Neuronal stem cell (in vitro differentiated cells): ENCODE results near the gene PCNX2.

ENCODE experiments used
- DNase-seq: peaks from one replicate; pipeline ENCODE4 v3.0.0-alpha.2; 2013; ENCODE audit warnings: low spot score
- H2AFZ ChIP-seq: one replicate; pipeline ENCODE4 v1.6.1; 2013; ENCODE audit warnings: mild to moderate bottlenecking, low read length, inconsistent platforms
- H2AK5ac ChIP-seq: 2 replicates; pipeline ENCODE4 v1.6.1; 2013; ENCODE audit warnings: low read depth, mild to moderate bottlenecking, inconsistent platforms, low read length, moderate library complexity, mixed read lengths
- H2BK120ac ChIP-seq: 2 replicates; pipeline ENCODE4 v1.6.1; 2013; ENCODE audit warnings: low read depth, mild to moderate bottlenecking, inconsistent platforms, low read length, moderate library complexity, mixed read lengths
- H2BK12ac ChIP-seq: one replicate; pipeline ENCODE4 v1.6.1; 2013; ENCODE audit warnings: low read length, inconsistent platforms
- H2BK15ac ChIP-seq: 2 replicates; pipeline ENCODE4 v1.6.1; 2013; ENCODE audit warnings: mild to moderate bottlenecking, low read length, inconsistent platforms, mixed read lengths
- H2BK5ac ChIP-seq: one replicate; pipeline ENCODE4 v1.6.1; 2013; ENCODE audit warnings: inconsistent platforms, mild to moderate bottlenecking, low read length, moderate library complexity
- H3K14ac ChIP-seq: one replicate; pipeline ENCODE4 v1.6.1; 2013; ENCODE audit warnings: low read length, inconsistent platforms
- H3K18ac ChIP-seq: 2 replicates; pipeline ENCODE4 v1.6.1; 2013; ENCODE audit warnings: low read length, inconsistent platforms
- H3K23ac ChIP-seq: 2 replicates; pipeline ENCODE4 v1.6.1; 2013; ENCODE audit warnings: low read depth, mild to moderate bottlenecking, mixed read lengths, low read length, inconsistent platforms; ENCODE audit not compliant: poor library complexity
- H3K27ac ChIP-seq: replicated peaks from 3 replicates; pipeline ENCODE4 v1.5.1; 2013; ENCODE audit warnings: low read length, inconsistent platforms
- H3K27me3 ChIP-seq, 3 experiments: 2 replicates each; pipeline ENCODE4 v1.6.1; 2013; ENCODE audit warnings: low read length in 3 of 3, mild to moderate bottlenecking in 2 of 3, inconsistent platforms in 1 of 3, low read depth in 1 of 3, mixed read lengths in 1 of 3, moderate library complexity in 1 of 3; ENCODE audit not compliant: control insufficient read depth in 3 of 3, insufficient read depth in 3 of 3
- H3K36me3 ChIP-seq, 2 donors: replicated peaks in 1 of 2; 2 replicates each; pipeline ENCODE4 v1.6.1; 2013; ENCODE audit warnings: low read length in 2 of 2; ENCODE audit not compliant: control insufficient read depth in 2 of 2, insufficient read depth in 2 of 2
- H3K4ac ChIP-seq: 2 replicates; pipeline ENCODE4 v1.6.1; 2013; ENCODE audit warnings: inconsistent platforms, mild to moderate bottlenecking, low read length, moderate library complexity
- H3K4me1 ChIP-seq, 2 donors: 1 replicate in 1 of 2; 2 replicates in 1 of 2; pipeline ENCODE4 v1.6.1; 2013; ENCODE audit warnings: low read length in 2 of 2, low read depth in 1 of 2; ENCODE audit not compliant: control insufficient read depth in 2 of 2, insufficient read depth in 1 of 2
- H3K4me2 ChIP-seq: one replicate; pipeline ENCODE4 v1.6.1; 2013; ENCODE audit warnings: mild to moderate bottlenecking, low read length, inconsistent platforms; ENCODE audit not compliant: insufficient read depth, poor library complexity, severe bottlenecking
- H3K4me3 ChIP-seq, 2 donors: 2 replicates each; pipeline ENCODE4 v1.5.1; 2013; ENCODE audit warnings: low read length in 2 of 2, mild to moderate bottlenecking in 2 of 2, inconsistent platforms in 1 of 2, moderate library complexity in 1 of 2
- H3K79me1 ChIP-seq: one replicate; pipeline ENCODE4 v1.6.1; 2013; ENCODE audit warnings: low read depth, mild to moderate bottlenecking, inconsistent platforms, low read length, moderate library complexity
- H3K9ac ChIP-seq: one replicate; pipeline ENCODE4 v1.6.1; 2013; ENCODE audit warnings: mild to moderate bottlenecking, low read depth, low read length, inconsistent platforms; ENCODE audit not compliant: poor library complexity
- H3K9me3 ChIP-seq, 2 donors: replicated peaks in 1 of 2; 2 replicates each; pipeline versions ENCODE3 to v1.6.1; 2013; ENCODE audit warnings: low read length in 2 of 2, mild to moderate bottlenecking in 2 of 2, inconsistent platforms in 1 of 2, low read depth in 1 of 2, mixed read lengths in 1 of 2, moderate library complexity in 1 of 2; ENCODE audit not compliant: control insufficient read depth in 2 of 2, insufficient read depth in 1 of 2
- H4K8ac ChIP-seq: one replicate; pipeline ENCODE4 v1.6.1; 2013; ENCODE audit warnings: low read depth, mild to moderate bottlenecking, inconsistent platforms, low read length, moderate library complexity
- H4K91ac ChIP-seq: one replicate; pipeline ENCODE4 v1.6.1; 2013; ENCODE audit warnings: low read length, low read depth, mild to moderate bottlenecking, inconsistent platforms; ENCODE audit not compliant: poor library complexity
- WGBS, 2 donors: extraction: QIAGEN DNeasy Blood & Tissue Kit; methylation state at CpG; one replicate each; pipeline ENCODE4 v1.1.7; 2013; ENCODE audit warnings: missing lambda C conversion rate in 2 of 2, mixed read lengths in 1 of 2; ENCODE audit not compliant: insufficient read length in 2 of 2, insufficient replicate concordance in 1 of 2; ENCODE audit errors: extremely low coverage in 2 of 2; 5-methylcytosine and 5-hydroxymethylcytosine counted together

The PCNX2 gene

GRCh38 chr1:232973652-232974611 is 321.6 kb downstream of the PCNX2 start:
- H3K79me1 ChIP-seq: peaks cover 1% of the 10 kb centered on the region
- no peaks in the 10 kb centered on the region for H3K27me3 ChIP-seq
- no peak overlapping the region for H3K4ac ChIP-seq
- H3K18ac ChIP-seq: no peak overlapping the region
- no peak overlapping the region for H4K91ac ChIP-seq
- no CpG with 5 or more reads among the region's 2 CpGs for WGBS, 2 donors
- no peak overlapping the region for H3K9ac ChIP-seq
- no peak overlapping the region for H2BK12ac ChIP-seq
- no peak overlapping the region for H2AFZ ChIP-seq
- no peak overlapping the region for H3K23ac ChIP-seq
- DNase-seq: no peak
- H3K36me3 ChIP-seq: peaks cover 32 to 100% of the 10 kb centered on the region in 2 donors
- no peak overlapping the region for H4K8ac ChIP-seq
- H2AK5ac ChIP-seq: no peak overlapping the region
- H2BK15ac ChIP-seq: no peak overlapping the region
- H3K27ac ChIP-seq: no peak overlapping the region
- no peak overlapping the region for H3K4me2 ChIP-seq
- no peak overlapping the region for H2BK120ac ChIP-seq
- H3K4me3 ChIP-seq: no peak overlapping the region
- H3K4me1 ChIP-seq: no peaks in the 10 kb centered on the region
- no peak overlapping the region for H3K14ac ChIP-seq
- peaks cover 4 to 31% of the 10 kb centered on the region in 2 donors for H3K9me3 ChIP-seq
- H2BK5ac ChIP-seq: no peak overlapping the region

- peaks cover 21 to 98% of the 10 kb centered on the region in 2 donors for H3K36me3 ChIP-seq
- H2AFZ ChIP-seq: no peak overlapping the region
- H3K79me1 ChIP-seq: peaks cover 1% of the 10 kb centered on the region
- no peak overlapping the region for H3K9ac ChIP-seq
- no peak overlapping the region for H3K4me3 ChIP-seq
- peaks cover 4 to 31% of the 10 kb centered on the region in 2 donors for H3K9me3 ChIP-seq
- H4K8ac ChIP-seq: no peak overlapping the region
- no peak overlapping the region for H2BK12ac ChIP-seq
- H2BK5ac ChIP-seq: no peak overlapping the region
- no CpG with 5 or more reads among the region's 4 CpGs for WGBS, 2 donors
- H3K4me2 ChIP-seq: no peak overlapping the region
- DNase-seq: no peak
- H2BK15ac ChIP-seq: no peak overlapping the region
- no peak overlapping the region for H3K27ac ChIP-seq
- no peak overlapping the region for H3K23ac ChIP-seq
- no peak overlapping the region for H3K4ac ChIP-seq
- no peak overlapping the region for H3K14ac ChIP-seq
- H3K4me1 ChIP-seq: peaks cover 0 to 2% of the 10 kb centered on the region in 2 donors
- H3K27me3 ChIP-seq: no peaks in the 10 kb centered on the region
- H2BK120ac ChIP-seq: no peak overlapping the region
- no peak overlapping the region for H3K18ac ChIP-seq
- H4K91ac ChIP-seq: no peak overlapping the region
- no peak overlapping the region for H2AK5ac ChIP-seq
Measured at GRCh38 chr1:232970508-232970907, 325.0 kb downstream of the PCNX2 start.

DNA sequence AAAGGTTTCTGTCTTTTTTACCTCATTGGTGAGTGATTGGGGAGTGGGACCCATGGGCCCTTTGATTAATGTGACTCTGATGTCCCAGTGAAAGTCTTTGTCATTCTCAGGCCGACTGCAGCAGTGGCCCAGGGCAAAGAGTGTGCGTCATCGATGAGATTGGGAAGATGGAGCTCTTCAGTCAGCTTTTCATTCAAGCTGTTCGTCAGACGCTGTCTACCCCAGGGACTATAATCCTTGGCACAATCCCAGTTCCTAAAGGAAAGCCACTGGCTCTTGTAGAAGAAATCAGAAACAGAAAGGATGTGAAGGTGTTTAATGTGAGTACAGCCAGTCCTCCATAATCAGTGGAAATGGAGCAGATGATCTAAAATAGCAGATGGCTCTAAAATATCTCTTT is 325.7 kb downstream of the PCNX2 start:
- Histone ChIP-seq H2AFZ (no peak overlapping the region), H3K79me1 (peaks cover 1% of the 10 kb centered on the region), H2AK5ac (no peak overlapping the region), H3K4me3 (no peak overlapping the region), H3K27me3 (no peaks in the 10 kb centered on the region), H3K14ac (no peak overlapping the region), H4K8ac (no peak overlapping the region), H3K4me1 (peaks cover 0 to 2% of the 10 kb centered on the region in 2 donors), H3K9me3 (peaks cover 4 to 31% of the 10 kb centered on the region in 2 donors), H3K4ac (no peak overlapping the region), H3K36me3 (peaks cover 22 to 98% of the 10 kb centered on the region in 2 donors), H3K18ac (no peak overlapping the region), H4K91ac (no peak overlapping the region), H3K9ac (no peak overlapping the region), H2BK120ac (no peak overlapping the region), H2BK5ac (no peak overlapping the region), H3K27ac (no peak overlapping the region), H3K23ac (no peak overlapping the region), H3K4me2 (no peak overlapping the region), H2BK15ac (no peak overlapping the region), H2BK12ac (no peak overlapping the region)
- DNase-seq: no peak
- WGBS, 2 donors: no CpG with 5 or more reads among the region's 5 CpGs

- Histone ChIP-seq H3K9ac (peak overlapping the region; percentile 40), H2AFZ (no peak overlapping the region), H3K9me3 (peaks cover 4 to 24% of the 10 kb centered on the region in 2 donors), H3K4ac (no peak overlapping the region), H2BK120ac (no peak overlapping the region), H4K91ac (no peak overlapping the region), H3K27me3 (no peaks in the 10 kb centered on the region), H3K27ac (no peak overlapping the region), H2BK12ac (no peak overlapping the region), H4K8ac (no peak overlapping the region), H2BK15ac (no peak overlapping the region), H2AK5ac (no peak overlapping the region), H3K4me2 (no peak overlapping the region), H3K4me1 (peaks cover 0 to 2% of the 10 kb centered on the region in 2 donors), H3K23ac (peak overlapping the region; percentile 56), H2BK5ac (no peak overlapping the region), H3K79me1 (peaks cover 1% of the 10 kb centered on the region), H3K4me3 (no peak overlapping the region), H3K18ac (no peak overlapping the region), H3K36me3 (peaks cover 22 to 98% of the 10 kb centered on the region in 2 donors), H3K14ac (no peak overlapping the region)
- WGBS, 2 donors: no CpG with 5 or more reads among the region's 3 CpGs
- DNase-seq: no peak
Measured at GRCh38 chr1:232968965-232969364, 326.6 kb downstream of the PCNX2 start.
